NT2/D1 (cell line): ENCODE measurements around the gene CMTM5.

Experiments
- SUZ12 ChIP-seq: IDR thresholded peaks from 2 replicates; pipeline ENCODE4 v1.6.1; 2011; ENCODE audit not compliant: insufficient read length, insufficient read depth; ENCODE audit errors: extremely low read depth
- YY1 ChIP-seq: IDR thresholded peaks from 2 replicates; pipeline ENCODE4 v1.6.1; 2011; ENCODE audit not compliant: insufficient read length, insufficient read depth
- ZNF274 ChIP-seq: IDR thresholded peaks from 2 replicates; pipeline ENCODE4 v1.6.1; 2011; ENCODE audit warnings: mild to moderate bottlenecking, low read depth, low read length

- TF ChIP-seq ZNF274 (no peak), SUZ12 (no peak), YY1 (no peak)
Observed at GRCh38 chr14:23409966-23410635, 33.3 kb downstream of the CMTM5 start.
